ENCODE measurements around the gene GALNT17.
"Not testable (repeated sequence)": the region's sequence is repeated elsewhere in the genome, so short reads cannot be mapped to it uniquely, and the experiment has no call there.

GALNT17 gene

DNA sequence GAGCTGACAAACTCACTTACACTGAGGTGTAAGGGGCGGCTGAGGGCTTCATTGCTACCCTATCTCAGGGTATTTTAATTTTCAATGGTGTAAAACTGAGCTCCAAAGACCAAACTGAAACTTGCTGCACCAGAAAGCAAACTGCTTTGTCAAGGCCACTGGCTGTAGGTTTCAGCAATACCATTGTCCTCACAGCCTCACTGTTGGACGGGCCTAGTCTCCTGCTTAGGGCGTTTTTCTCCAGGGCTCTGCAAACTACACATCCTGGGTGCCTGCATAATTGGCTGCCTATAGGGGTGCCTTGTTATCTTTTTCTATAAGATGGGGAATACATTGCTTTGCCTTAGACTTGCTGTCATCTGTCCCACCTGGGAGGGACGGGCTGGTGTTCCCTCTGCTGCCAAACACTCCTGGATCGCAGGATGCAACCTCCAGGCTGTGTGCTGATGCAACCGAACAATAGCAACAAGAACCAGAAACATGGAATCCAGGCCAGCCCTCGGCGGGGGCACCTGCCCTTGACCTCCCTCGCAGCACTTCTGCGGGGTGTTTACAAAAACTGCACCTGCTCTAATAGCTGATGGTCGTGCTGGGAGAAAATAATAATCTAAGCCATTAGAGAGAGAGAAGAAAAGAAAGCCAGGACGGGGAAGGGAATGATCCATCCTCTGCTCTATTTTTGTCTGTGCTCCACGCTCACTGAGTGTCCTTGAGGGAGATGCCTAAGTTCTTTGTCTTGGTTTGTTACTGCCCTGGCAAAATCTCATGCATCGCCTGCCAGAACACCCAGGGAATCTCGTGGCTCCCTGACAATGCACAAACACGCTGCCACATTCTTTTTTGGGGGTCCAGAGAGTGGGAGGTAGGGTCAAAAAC lies 104.5 kb downstream of the GALNT17 start:
- DNase-seq (ENCODE audit: low spot score): no peak

DNA sequence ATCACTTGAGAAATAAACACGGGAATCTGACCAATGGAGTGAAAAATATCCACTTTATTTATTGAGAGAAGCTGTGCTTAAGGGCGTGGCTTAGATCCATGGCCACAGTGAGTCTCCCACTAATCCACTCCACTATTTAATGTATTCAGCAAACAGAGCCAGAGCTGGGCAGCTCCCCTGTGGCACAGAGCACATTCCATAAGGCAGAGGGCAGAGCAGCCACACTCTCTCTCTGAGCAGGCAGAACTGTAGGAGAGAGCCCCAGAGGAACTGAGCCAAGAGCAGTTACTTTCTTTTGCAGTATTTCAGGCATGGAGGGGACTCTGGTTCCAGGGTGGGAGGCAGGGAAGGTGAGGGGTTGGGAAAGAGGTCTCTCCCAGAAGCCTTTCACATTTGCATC lies 106.0 kb downstream of the GALNT17 start:
- no peak for DNase-seq (ENCODE audit: low spot score)

DNA sequence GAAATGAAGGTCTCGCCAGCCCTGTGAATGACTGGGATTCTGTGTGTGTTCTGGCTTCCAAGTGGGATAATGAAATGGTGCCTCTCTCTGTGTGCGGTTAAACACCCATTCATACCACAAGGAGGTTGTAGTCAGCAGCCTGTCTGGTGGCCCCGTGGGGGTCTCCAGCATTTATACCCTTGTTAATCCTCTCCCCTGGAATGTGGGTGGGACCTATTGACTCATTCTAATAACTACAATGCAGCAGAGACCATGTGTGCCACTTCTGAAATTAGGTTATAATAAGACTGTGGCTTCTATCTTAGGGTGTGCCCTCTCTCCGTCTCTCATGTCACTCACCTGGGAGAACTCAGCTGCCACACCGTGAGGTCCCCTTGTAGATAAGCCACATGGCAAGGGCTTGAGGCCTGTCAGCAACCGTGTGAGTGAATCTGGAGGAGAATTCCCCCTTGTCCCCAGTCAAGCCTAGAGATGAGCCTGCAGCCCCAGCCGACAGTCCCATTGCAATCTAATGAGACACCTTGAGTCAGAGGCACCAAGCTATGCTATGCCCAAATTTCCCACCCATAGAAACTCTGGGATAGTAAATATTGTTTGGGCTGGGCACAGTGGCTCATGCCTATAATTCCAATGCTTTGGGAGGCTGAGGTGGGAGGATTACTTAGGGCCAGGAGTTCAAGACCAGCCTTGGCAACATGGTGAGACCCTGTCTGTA lies 106.8 kb downstream of the GALNT17 start:
- DNase-seq (ENCODE audit: low spot score): no peak

DNA sequence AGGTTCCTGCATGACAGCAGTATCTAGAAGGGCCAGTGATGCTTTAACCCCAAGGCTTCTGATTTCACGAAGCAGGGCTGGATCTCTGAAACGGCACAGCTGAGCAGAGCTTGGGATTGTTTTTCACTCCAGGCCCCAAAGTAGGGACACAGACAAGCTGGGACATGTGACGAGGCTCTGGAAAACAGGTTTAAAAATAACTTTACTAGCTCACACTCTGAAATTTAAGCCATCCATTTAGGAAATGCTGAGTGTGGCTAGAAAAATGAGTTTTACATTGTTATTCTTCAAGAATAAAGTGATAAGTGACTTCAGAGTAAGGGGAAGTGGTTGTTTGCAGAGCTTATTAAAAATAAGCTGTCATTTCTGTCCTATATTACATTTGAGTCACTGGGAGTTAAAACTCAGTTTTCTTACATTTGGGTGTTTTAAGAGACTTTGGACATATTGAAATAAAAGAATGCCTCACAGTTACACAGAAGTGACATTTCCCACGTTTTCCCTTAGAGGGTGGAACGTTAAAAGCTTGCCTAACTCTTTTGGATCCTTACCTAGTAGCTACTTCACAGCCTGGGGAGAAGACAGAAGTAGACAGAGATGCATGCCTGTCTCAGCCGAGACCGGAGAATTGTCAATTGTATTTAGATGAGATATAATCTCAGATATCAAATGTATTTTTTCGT lies 107.8 kb downstream of the GALNT17 start:
- no peak for DNase-seq (ENCODE audit: low spot score)

DNA sequence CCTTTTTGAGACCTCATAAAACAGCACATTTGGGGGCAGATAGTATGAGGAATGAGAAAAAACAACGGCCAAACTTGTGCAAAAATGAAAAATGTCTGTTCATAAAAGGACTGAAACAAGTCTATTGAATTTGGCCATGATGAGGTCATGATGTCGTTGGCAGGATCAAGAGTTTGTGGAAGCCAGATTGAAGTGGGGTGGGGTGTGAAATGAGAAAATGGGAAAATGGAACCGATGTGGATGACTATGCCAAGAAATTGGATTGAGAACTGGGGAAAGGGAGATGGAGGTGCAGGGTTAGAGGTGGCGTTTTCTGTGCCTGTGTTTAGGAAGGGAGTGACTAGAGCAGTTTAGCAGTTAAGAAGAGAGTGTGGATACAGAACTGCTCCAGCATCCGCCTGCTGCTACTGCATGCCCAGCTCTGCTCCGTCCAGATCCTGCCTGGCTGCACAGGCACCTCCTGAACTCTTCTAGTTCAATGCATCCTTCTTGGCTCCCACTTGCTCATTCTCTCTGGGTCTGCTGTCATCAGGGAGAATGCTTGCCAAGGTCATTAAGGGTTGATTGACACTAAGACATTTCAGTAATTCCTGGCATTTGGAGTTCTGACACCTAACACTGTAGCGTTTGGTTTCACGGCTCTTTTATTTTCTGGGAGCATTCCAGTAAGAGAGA lies 111.9 kb downstream of the GALNT17 start:
- DNase-seq (ENCODE audit: low spot score): no peak

DNA sequence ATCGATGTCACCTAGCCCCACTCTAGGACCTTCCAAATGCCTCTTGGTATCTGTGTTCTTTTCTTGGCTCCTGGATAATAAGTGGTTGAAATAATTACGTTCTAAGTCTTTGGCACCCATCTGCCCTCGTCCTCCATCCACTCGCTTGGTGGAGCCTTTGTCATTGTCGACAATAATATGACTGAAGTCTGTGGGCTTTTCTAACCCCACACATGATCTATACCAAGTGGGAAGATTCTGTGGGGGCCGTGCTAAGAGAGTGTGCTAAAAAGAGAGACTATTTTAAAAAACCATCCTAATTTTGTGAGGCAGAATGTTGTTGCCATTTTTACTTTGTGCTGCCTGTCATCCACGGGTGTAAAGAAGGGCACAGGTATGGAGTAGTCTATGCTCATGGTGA lies 113.1 kb downstream of the GALNT17 start:
- DNase-seq (ENCODE audit: low spot score): no peak

DNA sequence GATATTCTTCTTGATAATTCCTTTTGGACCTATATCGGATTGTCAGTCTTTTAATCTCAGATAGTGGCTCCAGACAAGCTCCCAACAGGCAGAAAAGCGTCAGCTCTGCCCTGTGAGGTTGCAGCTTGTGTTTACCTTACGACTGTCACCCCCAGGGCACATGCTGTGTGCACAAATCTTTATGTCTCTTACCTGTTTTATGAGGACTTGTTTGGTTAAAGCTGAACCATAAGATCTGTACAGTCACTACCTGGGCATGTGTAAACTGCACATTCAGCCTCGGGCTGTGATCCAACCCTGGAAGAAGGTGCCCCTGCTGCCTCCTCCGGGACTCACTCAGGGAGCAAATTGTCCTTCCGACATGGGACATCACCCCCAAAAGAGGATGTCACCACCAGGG lies 119.8 kb downstream of the GALNT17 start:
- DNase-seq (ENCODE audit: low spot score): no peak

DNA sequence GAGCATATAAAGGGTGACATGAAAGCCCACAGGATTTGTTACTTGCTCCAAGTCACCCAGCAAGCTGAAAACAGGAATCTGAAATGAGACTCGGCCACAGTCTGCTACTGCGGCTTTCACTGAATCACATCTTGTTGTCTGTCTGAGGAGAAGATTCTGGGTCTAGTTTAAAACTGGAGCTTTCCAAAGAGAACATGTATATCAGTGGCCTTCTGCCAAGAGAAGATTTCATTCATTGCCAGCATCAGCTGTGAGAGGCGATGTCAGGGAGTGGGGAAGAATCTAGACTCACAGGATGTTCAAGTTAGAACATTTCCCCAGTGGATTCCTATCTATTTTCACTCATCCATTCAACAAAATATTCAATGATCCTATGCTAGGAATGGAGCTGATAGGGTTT lies 122.8 kb downstream of the GALNT17 start:
- no peak for DNase-seq (ENCODE audit: low spot score)

DNA sequence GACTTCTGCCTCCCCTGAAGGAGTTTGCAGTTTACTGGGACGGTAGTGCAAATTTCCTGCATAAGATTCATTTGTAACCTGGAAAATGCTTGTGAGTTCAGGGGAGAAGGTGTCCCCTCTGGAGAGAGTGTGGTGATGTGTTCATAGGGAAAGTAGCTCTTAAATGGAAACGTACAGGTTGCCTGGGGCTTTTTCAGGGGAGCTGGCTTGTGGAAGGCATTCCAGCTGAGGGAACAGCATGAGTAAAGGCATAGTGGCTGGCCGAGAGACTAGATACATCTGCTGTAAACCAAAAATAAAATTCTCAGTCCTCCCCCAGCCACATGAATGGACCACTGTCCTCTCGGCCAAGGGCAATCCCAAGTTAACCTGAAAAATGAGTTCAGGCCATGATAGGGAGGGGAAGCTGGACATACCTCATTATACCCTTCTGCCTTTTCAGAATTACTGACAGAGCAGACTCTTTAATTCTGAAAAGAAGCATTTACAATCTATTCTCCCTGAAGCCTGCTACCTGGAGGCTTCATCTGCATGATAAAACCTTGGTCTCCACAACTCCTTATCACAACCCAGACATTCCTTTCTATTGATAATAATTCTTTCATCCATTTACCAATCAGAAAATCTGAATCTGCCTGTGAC lies 123.7 kb downstream of the GALNT17 start:
- DNase-seq (ENCODE audit: low spot score): no peak

DNA sequence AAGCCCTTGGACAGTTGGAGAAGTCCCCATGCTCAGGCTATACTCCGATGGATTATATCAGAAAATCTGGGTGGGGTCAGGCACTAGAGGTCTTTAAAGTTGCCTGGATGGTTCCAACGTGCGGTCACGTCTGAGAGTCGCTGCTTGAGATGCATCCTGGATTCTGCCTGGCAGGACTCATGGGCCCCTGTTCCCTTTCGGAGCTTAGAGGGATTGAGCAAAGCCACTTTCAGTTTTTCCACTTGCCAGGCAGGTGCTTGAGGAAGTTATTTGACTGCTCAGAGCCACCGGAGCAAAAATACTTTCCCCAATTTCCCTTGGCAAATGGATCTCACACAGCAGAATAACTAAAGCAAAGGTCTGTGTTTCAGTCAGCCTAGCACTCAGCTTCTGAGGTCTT lies 129.1 kb downstream of the GALNT17 start:
- DNase-seq (ENCODE audit: low spot score): no peak

DNA sequence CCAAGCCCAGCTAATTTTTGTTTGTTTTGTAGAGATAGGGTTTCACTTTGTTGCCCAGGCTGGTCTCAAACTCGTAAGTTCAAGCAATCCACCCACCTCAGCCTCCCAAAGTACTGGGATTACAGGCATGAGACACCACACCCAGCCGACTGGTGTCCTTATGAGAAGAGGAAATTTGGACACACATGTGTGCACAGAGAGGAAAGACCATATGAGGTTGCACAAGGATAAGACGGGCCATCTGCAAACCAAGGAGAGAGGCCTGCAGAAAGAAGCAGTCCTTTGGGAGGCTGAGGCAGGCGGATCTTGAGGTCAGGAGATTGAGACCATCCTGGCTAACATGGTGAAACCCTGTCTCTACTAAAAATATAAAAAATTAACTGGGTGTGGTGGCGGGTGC lies 130.9 kb downstream of the GALNT17 start:
- DNase-seq (ENCODE audit: low spot score): not testable (repeated sequence)

DNA sequence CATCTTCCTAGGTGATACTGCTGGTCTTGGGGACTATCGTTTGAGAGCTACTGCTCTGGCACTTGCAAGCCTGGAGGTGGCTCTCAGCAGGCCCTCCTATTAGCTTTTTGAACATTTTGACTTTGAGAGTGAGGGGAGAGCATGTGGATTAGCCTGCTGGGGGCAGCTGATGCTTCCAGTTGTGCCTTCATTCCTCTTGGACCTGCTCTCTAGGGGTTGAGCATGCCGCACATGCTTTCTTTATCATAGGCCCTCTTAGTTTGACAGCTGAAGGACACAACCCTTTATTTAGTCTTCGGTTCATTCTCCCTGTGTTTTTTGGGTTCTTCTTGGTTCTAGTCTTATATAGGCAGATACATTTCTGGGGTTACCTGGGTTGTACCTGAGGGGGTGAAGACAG lies 132.1 kb downstream of the GALNT17 start:
- DNase-seq (ENCODE audit: low spot score): no peak

DNA sequence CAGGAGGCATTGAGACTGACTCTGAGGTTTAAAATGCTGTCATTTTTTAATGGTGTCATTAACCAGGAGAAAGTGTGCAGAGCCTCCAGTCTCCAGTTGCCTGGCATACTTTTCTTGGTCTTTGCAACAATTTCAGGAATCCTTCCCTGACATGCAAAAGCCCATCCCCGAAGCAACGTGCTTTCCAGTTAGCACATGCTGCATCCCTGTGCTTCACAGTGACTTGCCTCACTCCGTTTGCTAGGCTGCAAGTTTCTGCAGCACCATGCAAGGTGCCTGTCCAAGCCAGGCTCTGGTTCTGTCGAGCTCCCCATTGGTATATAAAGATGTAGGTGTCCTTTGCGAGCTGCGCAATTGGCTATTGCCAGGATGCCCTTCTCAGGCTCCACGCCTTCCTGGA lies 135.0 kb downstream of the GALNT17 start:
- DNase-seq (ENCODE audit: low spot score): no peak

DNA sequence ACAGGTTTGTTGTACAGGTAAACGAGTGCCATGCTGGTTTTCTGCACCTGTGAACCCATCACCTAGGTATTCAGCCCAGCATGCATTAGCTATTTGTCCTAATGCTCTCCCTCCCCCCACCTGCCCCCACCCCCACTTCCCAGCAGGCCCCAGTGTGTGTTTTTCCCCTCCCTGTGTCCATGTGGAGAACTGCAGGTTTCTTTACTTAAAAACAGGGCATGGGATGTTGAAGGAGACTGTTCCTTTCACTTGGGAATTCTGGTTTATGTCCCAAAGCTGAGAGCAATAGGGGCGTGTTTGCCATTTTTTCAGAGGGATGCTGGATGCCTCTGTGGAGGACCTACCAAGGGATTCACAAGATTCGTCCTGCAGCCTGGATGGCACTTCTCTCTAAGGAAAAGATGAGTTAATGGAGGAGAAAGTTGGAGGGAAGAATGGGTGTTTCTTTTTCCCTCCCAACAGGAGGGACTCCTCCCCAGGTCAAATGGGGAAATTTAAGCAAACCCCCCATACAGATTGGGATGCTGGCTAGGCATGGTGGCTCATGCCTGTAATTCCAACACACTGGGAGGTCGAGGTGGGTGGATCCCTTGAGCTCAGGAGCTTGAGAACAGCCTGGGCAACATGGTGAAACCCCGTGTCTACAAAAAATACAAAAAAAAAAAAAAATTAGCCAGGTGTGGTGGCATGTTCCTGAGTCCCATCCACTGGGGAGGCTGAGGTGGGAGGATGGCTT lies 136.0 kb downstream of the GALNT17 start:
- no peak for DNase-seq (ENCODE audit: low spot score)

DNA sequence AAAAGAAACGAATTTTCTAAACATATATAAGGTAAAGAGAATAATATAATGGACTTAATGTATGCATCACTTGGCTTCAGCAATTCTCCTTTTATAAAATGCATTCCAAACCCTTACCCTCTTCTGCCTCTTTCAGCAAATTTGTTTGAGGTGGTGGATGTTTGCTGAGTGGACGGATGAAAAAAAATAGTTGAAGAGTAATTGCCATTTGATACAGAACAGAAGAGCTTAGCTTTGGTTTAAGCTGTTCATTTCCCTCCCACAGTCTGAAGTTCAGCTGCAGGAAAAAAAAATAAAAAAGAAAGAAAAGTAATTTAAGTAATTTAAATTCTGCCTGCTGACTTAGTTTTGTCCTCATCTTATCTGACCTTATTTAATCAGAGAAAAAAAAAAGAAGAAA lies 138.6 kb downstream of the GALNT17 start:
- no peak for DNase-seq (ENCODE audit: low spot score)

DNA sequence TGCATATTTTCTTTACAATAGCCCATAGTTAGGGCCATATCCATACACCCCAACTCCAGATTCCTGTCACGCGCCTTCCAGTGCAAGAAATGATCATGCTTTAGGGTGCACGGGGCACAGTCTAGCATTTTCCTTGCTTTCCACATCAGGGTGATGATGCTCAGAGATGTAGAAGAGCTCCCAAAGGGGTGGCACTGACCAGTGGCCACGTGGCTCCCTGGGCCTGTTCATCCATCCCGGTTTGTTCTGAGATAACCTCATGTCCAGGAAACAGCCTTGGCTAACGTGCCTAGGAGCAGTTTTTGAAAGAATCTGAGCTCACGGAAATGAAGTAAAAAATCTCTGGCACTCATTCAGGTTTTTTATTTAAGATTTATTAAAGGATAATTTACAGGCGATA lies 139.3 kb downstream of the GALNT17 start:
- no peak for DNase-seq (ENCODE audit: low spot score)

DNA sequence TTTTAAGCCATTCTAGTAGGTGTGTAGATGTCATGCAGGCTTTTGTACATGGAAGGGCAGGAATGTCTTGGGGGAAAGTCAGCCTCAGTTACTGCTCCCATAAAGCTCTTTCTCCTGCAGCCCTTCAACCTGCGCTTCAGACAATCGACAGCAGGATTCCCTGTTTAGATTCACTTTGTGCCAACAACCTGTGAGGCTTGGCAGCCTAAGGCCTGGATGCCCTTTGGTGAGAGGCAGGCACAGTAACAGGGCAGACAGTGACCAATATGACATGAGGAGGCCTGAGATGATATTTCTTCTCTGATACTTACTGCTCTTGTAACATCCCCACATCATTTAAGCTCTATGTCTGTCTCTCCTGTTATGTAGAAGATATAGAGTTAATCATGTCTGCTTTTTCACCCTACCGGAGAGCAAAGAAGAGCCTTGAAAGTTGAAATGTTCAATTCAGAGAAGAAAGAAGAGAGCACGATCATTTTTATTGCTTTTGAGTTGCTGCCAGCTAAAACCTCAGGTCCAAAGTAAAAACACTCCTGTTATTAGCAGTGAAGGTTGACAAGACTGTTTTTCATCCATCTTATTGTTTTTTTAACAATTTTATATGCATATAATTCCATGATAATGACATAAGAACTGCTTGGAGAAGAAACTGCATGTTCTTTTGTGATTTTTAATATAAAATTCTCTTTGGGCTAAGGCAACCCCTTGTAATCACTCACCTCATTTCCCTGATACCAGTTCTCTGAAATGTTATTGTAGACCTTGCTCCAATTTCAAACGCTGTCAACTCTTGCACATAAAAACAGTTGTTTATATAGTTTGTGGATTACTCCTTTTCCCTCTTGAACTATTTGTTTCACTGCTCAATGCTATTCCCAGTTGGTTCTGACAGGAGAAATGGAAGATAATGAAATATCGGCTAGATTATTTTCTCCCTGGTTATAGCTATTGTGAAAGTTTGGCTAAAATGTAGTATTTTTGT lies 140.9 kb downstream of the GALNT17 start:
- DNase-seq (ENCODE audit: low spot score): no peak

DNA sequence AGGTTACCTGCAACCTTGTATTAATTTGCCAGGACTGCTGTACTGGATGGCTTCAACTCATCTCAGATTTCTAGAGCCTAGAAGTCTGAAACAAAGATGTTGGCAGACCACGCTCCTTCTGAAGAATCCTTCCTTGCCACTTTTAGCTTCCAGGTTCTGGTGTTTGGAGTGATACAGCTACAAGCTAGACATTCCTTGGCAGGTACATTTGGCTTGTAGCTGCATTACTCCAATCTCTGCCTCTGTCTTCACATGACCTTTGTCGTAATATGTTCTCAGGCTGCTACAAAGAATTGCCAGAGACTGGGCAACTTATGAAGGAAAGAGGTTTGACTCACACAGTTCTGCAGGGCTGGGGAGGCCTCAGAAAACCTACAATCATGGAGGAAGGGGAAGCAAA lies 146.3 kb downstream of the GALNT17 start:
- DNase-seq (ENCODE audit: low spot score): no peak

DNA sequence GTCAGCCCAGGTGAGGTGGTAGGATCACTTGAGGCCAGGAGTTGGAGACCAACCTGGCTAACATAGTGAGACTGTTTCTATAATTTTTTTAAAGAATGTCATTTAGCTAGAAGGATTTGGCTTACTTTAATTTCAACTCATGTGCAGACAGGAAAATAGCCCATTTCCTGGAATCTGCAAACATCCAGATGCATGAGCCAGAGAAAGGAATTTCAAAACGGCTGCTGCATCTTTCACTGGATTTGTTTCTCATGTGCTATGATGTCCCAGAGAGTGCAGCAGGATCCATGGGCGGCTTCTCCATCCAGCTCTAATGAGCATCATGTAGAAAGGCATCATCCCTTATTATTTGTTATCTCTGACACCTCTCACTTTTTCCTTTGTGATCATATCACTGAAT lies 149.3 kb downstream of the GALNT17 start:
- no peak for DNase-seq (ENCODE audit: low spot score)

DNA sequence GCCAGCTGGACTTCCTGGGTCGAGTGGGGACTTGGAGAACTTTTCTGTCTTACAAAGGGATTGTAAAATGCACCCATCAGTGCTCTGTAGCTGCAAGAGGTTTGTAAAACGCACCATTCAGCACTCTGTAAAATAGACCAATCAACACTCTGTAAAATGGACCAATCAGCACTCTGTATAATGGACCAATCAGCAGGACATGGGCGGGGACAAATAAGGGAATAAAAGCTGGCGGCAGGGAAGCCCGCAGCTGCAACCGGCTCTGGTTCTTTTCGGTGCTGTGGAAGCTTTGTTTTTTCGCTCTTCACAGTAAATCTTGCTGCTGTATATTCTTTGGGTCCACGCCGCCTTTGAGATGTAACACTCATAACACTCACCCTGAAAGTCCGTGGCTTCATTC lies 151.9 kb downstream of the GALNT17 start:
- DNase-seq (ENCODE audit: low spot score): no peak
